ENCODE measurements around the gene GLP1R. TPM values are rescaled to one million over a fixed set of nuclear protein-coding genes. Genes with fewer than 3 reads are reported as not detected.

Gene GLP1R
- total and polyA plus RNA-seq, 2 donors (not counting 1 experiment from before 2014, with no cell fraction given), result not detected

DNA sequence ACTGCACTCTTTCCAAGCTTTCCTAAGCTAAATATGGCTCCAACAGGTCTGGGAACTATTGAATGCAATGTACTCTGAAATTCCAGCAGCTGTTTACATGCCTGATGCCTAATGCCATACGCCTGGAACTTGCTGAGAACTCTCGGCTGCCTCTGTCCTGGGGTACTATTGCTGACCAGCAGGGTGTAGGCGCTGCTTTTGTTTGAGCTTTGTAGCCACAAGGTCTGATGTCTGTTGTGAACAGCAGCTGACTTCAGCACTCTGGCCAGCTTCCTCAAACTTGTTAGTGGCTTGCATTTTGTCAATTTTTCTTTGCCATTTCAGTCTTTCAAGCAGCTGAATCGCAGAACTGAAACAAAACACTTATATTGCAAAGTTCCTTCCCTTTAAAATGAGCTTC lies 39.8 kb downstream of the GLP1R start:
- H3K36me3 ChIP-seq (replicated peaks in 1 of 2; ENCODE audit: control extremely low read depth in 1 of 2, control insufficient read depth in 1 of 2, extremely low read depth in 1 of 2, insufficient read depth in 2 of 2, low read length in 1 of 2), result no peaks in the 10 kb centered on the region
- H3K4me2 ChIP-seq (replicated peaks; ENCODE audit: low read depth, low read length, poor library complexity, severe bottlenecking), result no peak overlapping the region
- no peak for TF ChIP-seq EZH2 (IDR thresholded peaks at IDR 0.05; ENCODE audit: borderline replicate concordance, insufficient read depth, low read depth, low read length, poor library complexity, severe bottlenecking)
- TF ChIP-seq, protein P1, sequence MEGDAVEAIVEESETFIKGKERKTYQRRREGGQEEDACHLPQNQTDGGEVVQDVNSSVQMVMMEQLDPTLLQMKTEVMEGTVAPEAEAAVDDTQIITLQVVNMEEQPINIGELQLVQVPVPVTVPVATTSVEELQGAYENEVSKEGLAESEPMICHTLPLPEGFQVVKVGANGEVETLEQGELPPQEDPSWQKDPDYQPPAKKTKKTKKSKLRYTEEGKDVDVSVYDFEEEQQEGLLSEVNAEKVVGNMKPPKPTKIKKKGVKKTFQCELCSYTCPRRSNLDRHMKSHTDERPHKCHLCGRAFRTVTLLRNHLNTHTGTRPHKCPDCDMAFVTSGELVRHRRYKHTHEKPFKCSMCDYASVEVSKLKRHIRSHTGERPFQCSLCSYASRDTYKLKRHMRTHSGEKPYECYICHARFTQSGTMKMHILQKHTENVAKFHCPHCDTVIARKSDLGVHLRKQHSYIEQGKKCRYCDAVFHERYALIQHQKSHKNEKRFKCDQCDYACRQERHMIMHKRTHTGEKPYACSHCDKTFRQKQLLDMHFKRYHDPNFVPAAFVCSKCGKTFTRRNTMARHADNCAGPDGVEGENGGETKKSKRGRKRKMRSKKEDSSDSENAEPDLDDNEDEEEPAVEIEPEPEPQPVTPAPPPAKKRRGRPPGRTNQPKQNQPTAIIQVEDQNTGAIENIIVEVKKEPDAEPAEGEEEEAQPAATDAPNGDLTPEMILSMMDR (IDR thresholded peaks at IDR 0.05), result no peak
- intact Hi-C loops (cut with micrococcal nuclease), result no loop called here
- H3K4me3 ChIP-seq (ENCODE audit: control extremely low read depth in 1 of 5, extremely low read depth in 1 of 5, insufficient read depth in 1 of 5, low read depth in 2 of 5, low read length in 4 of 5), result no peak overlapping the region
- no peaks in the 10 kb centered on the region for H3K79me2 ChIP-seq (ENCODE audit: control insufficient read depth, insufficient read depth, low read length)
- DNase-seq, result peak; percentile 14
- ATAC-seq (ENCODE audit: low read depth), result no peak
- no peak overlapping the region for H2AFZ ChIP-seq (ENCODE audit: insufficient read depth, low read depth, low read length, poor library complexity, severe bottlenecking)
- no peaks in the 10 kb centered on the region for H3K9me3 ChIP-seq (ENCODE audit: control extremely low read depth in 1 of 3, control insufficient read depth in 2 of 3, insufficient read depth in 1 of 3, low read length in 2 of 3)
- H3K4me1 Mint-ChIP-seq, result no peaks in the 10 kb centered on the region
- no peaks in the 10 kb centered on the region for H4K20me1 ChIP-seq (ENCODE audit: control insufficient read depth, insufficient read depth, low read length, poor library complexity, severe bottlenecking)
- POLR2A ChIA-PET, result no interaction called here
- 13% methylated on average over 3 of the region's 4 CpGs for WGBS (ENCODE audit: insufficient coverage)
- no peak overlapping the region for H3K27ac Mint-ChIP-seq
- no peak overlapping the region for H3K27ac ChIP-seq (ENCODE audit: low read length in 2 of 2)
- H3K9me3 Mint-ChIP-seq (ENCODE audit: insufficient read depth), result no peaks in the 10 kb centered on the region
- H3K27me3 Mint-ChIP-seq, result peaks cover 80% of the 10 kb centered on the region
- no peak overlapping the region for H3K9ac ChIP-seq (ENCODE audit: low read length)
- CTCF ChIA-PET, result interaction anchor here (0.6 to 1.6 kb wide), 6 partner anchors 10 to 222 kb away, joined by 3 to 6 read pairs (median 4); no protein-coding TSS in a partner anchor
- H3K27me3 ChIP-seq (replicated peaks in 1 of 4; ENCODE audit: control extremely low read depth in 1 of 4, control insufficient read depth in 3 of 4, insufficient read depth in 4 of 4, low read length in 3 of 4), result peaks cover 0 to 44% (median 9%) of the 10 kb centered on the region in 4 experiments
- H3K4me1 ChIP-seq (ENCODE audit: control insufficient read depth in 2 of 2, insufficient read depth in 2 of 2, low read length in 2 of 2), result no peaks in the 10 kb centered on the region
- no peak overlapping the region for H3K4me3 Mint-ChIP-seq

DNA sequence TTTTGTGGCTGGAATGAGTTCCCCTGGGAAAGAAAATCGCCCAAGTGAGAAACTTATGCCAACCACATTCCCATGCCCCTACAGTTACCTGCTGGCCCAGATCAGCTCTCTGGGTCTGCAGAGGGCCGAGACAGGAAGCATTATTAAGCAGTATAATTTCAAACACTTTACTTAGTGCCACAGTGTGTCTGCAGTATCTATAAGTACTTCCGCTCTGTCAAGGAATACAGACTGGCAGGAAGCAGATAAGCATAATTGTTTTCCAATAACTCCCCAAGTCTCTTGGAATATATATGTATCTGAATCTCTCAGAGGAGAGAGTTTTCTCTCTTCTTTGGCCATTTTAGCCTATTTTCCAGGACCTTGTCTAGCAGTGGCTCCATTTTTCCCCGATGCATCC lies 41.5 kb downstream of the GLP1R start:
- Histone ChIP-seq H2AFZ (ENCODE audit: insufficient read depth, low read depth, low read length, poor library complexity, severe bottlenecking) (no peak overlapping the region), H3K9me3 (ENCODE audit: control extremely low read depth in 1 of 3, control insufficient read depth in 2 of 3, insufficient read depth in 1 of 3, low read length in 2 of 3) (no peaks in the 10 kb centered on the region), H3K79me2 (ENCODE audit: control insufficient read depth, insufficient read depth, low read length) (no peaks in the 10 kb centered on the region), H3K27ac (ENCODE audit: low read length in 2 of 2) (no peak overlapping the region), H3K4me2 (replicated peaks; ENCODE audit: low read depth, low read length, poor library complexity, severe bottlenecking) (no peak overlapping the region), H3K9ac (ENCODE audit: low read length) (no peak overlapping the region), H4K20me1 (ENCODE audit: control insufficient read depth, insufficient read depth, low read length, poor library complexity, severe bottlenecking) (no peaks in the 10 kb centered on the region), H3K36me3 (replicated peaks in 1 of 2; ENCODE audit: control extremely low read depth in 1 of 2, control insufficient read depth in 1 of 2, extremely low read depth in 1 of 2, insufficient read depth in 2 of 2, low read length in 1 of 2) (no peaks in the 10 kb centered on the region), H3K4me3 (ENCODE audit: control extremely low read depth in 1 of 5, extremely low read depth in 1 of 5, insufficient read depth in 1 of 5, low read depth in 2 of 5, low read length in 4 of 5) (no peak overlapping the region), H3K27me3 (replicated peaks in 1 of 4; ENCODE audit: control extremely low read depth in 1 of 4, control insufficient read depth in 3 of 4, insufficient read depth in 4 of 4, low read length in 3 of 4) (peaks cover 0 to 38% (median 8%) of the 10 kb centered on the region in 4 experiments), H3K4me1 (ENCODE audit: control insufficient read depth in 2 of 2, insufficient read depth in 2 of 2, low read length in 2 of 2) (no peaks in the 10 kb centered on the region)
- Mint-ChIP-seq H3K27ac (no peak overlapping the region), H3K4me3 (no peak overlapping the region), H3K27me3 (peaks cover 71% of the 10 kb centered on the region), H3K4me1 (no peaks in the 10 kb centered on the region), H3K9me3 (ENCODE audit: insufficient read depth) (no peaks in the 10 kb centered on the region)
- DNase-seq (no peak), ATAC-seq (ENCODE audit: low read depth) (no peak)
- no peak for TF ChIP-seq EZH2 (IDR thresholded peaks at IDR 0.05; ENCODE audit: borderline replicate concordance, insufficient read depth, low read depth, low read length, poor library complexity, severe bottlenecking)
- POLR2A ChIA-PET, result no interaction called here
- WGBS (ENCODE audit: insufficient coverage), result 0% methylated on average over 2 of the region's 4 CpGs
- CTCF ChIA-PET, result no interaction called here
- intact Hi-C loops (cut with micrococcal nuclease), result no loop called here

Measured in B cell (primary cell).